ENCODE measurements around the gene SIN3B. TPM values are rescaled to one million over a fixed set of nuclear protein-coding genes. Genes with fewer than 3 reads are reported as not detected.

Gene SIN3B
- polyA plus RNA-seq, 3 donors = 7.2 to 154 (median 10.2) TPM

DNA sequence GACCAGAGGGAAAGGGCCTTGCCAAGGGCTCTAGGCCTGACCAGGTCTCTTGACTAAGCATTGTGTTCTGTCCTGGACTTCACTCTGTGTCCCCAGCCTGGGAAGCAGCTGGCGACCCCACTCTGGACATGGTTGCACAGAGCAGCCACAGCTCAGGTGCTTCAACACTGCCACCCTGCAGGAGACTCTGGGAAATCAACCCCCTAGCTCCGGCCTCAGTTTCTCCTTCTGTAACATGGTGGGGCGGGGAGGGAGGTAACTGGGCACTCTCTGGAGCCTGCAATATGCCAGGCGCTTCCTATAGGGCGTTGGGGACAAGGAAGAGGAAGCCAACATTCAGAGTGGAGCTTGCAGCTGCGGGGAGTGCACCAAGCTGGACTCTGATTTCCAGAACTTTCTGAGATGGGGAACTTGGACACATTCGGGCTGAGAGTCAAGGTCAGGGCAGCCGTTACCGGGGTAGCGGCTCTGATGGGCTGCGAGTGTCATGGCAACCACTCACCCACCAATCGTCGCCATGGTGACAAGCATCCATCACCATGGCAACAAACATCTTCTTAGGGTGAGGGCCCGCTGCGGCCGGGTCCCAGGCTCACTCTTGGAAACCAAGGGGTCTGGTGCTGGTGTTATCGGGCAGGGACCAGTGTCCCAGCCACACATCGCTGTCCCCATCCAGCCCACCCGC is 72.4 kb downstream of the SIN3B start:
- Histone ChIP-seq H3K36me3 (replicated peaks in 1 of 2; ENCODE audit: control insufficient read depth in 1 of 2, insufficient read depth in 2 of 2, low read length in 2 of 2) (no peaks in the 10 kb centered on the region), H3K27me3 (ENCODE audit: control insufficient read depth in 2 of 2, insufficient read depth in 2 of 2, low read length in 2 of 2) (no peaks in the 10 kb centered on the region), H3K9me3 (replicated peaks in 1 of 2; ENCODE audit: control insufficient read depth in 1 of 2, insufficient read depth in 1 of 2, low read length in 2 of 2) (no peaks in the 10 kb centered on the region), H2AFZ (ENCODE audit: insufficient read depth, low read depth, low read length, poor library complexity, severe bottlenecking) (no peak overlapping the region), H3K27ac (ENCODE audit: low read depth in 1 of 2, low read length in 2 of 2) (no peak overlapping the region), H4K20me1 (ENCODE audit: insufficient read depth, low read length) (no peaks in the 10 kb centered on the region), H3K4me1 (ENCODE audit: control insufficient read depth in 1 of 2, insufficient read depth in 2 of 2, low read length in 2 of 2) (peaks cover 37 to 38% of the 10 kb centered on the region in 2 donors), H3K4me2 (replicated peaks; ENCODE audit: extremely low read depth, low read length, poor library complexity, severe bottlenecking) (no peak overlapping the region), H3K9ac (ENCODE audit: insufficient read depth, low read length, poor library complexity, severe bottlenecking) (no peak overlapping the region), H3K79me2 (ENCODE audit: insufficient read depth, low read length) (no peaks in the 10 kb centered on the region), H3K4me3 (replicated peaks in 1 of 3; ENCODE audit: low read depth in 2 of 3, low read length in 3 of 3) (no peak overlapping the region)
- peaks cover 0 to 5% (median 2%) of the 10 kb centered on the region in 7 donors for H3K9me3 Mint-ChIP-seq
- peaks cover 24% of the 10 kb centered on the region for H3K4me1 Mint-ChIP-seq
- peak overlapping the region in 1 of 7 donors; percentile 41 for H3K27ac Mint-ChIP-seq
- peaks cover 7 to 22% (median 20%) of the 10 kb centered on the region in 3 donors for H3K27me3 Mint-ChIP-seq (ENCODE audit: low read depth in 3 of 3)
- intact Hi-C loops (cut with micrococcal nuclease) = no loop called here
- DNase-seq = no peak
- H3K4me3 Mint-ChIP-seq = no peak overlapping the region
- TF ChIP-seq, protein P1, sequence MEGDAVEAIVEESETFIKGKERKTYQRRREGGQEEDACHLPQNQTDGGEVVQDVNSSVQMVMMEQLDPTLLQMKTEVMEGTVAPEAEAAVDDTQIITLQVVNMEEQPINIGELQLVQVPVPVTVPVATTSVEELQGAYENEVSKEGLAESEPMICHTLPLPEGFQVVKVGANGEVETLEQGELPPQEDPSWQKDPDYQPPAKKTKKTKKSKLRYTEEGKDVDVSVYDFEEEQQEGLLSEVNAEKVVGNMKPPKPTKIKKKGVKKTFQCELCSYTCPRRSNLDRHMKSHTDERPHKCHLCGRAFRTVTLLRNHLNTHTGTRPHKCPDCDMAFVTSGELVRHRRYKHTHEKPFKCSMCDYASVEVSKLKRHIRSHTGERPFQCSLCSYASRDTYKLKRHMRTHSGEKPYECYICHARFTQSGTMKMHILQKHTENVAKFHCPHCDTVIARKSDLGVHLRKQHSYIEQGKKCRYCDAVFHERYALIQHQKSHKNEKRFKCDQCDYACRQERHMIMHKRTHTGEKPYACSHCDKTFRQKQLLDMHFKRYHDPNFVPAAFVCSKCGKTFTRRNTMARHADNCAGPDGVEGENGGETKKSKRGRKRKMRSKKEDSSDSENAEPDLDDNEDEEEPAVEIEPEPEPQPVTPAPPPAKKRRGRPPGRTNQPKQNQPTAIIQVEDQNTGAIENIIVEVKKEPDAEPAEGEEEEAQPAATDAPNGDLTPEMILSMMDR (IDR thresholded peaks at IDR 0.05) = no peak
- WGBS (ENCODE audit: insufficient coverage) = 82% methylated on average over 10 of the region's 19 CpGs
- H3K36me3 Mint-ChIP-seq = peaks cover 5 to 8% of the 10 kb centered on the region in 2 donors

DNA sequence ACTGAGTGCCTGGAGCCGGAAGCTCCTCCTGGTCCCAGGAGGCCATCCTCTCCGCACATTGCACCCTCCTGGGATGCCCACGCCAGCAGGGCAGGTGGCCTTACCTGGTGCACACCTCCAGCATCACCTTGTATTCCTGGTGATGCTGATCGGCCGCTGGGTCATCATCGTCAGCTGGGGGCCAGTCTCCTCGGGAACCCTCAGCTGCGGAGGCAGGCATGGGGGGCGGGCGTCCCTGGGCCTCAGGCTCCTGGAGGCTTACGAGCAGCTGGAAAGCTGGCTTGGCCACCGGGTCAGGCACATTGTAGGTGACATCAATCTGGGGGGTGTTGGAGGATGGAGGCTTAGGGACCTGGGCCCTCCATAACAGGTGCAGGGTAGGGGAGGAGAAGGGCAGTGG is 73.3 kb downstream of the SIN3B start:
- H3K36me3 ChIP-seq (replicated peaks in 1 of 2; ENCODE audit: control insufficient read depth in 1 of 2, insufficient read depth in 2 of 2, low read length in 2 of 2) = no peaks in the 10 kb centered on the region
- intact Hi-C loops (cut with micrococcal nuclease) = no loop called here
- H3K4me2 ChIP-seq (replicated peaks; ENCODE audit: extremely low read depth, low read length, poor library complexity, severe bottlenecking) = no peak overlapping the region
- no peak for DNase-seq
- Mint-ChIP-seq H3K27me3 (ENCODE audit: low read depth in 3 of 3) (peaks cover 7 to 21% (median 20%) of the 10 kb centered on the region in 3 donors), H3K36me3 (peaks cover 5 to 8% of the 10 kb centered on the region in 2 donors), H3K9me3 (peaks cover 0 to 5% (median 2%) of the 10 kb centered on the region in 7 donors), H3K27ac (peak overlapping the region in 2 of 7 donors; percentile 36 to 60), H3K4me1 (peaks cover 24% of the 10 kb centered on the region), H3K4me3 (no peak overlapping the region)
- H3K27me3 ChIP-seq (ENCODE audit: control insufficient read depth in 2 of 2, insufficient read depth in 2 of 2, low read length in 2 of 2) = no peaks in the 10 kb centered on the region
- H3K27ac ChIP-seq (ENCODE audit: low read depth in 1 of 2, low read length in 2 of 2) = no peak overlapping the region
- H3K4me3 ChIP-seq (replicated peaks in 1 of 3; ENCODE audit: low read depth in 2 of 3, low read length in 3 of 3) = no peak overlapping the region
- H4K20me1 ChIP-seq (ENCODE audit: insufficient read depth, low read length) = no peaks in the 10 kb centered on the region
- no peaks in the 10 kb centered on the region for H3K79me2 ChIP-seq (ENCODE audit: insufficient read depth, low read length)
- H3K4me1 ChIP-seq (ENCODE audit: control insufficient read depth in 1 of 2, insufficient read depth in 2 of 2, low read length in 2 of 2) = peaks cover 35 to 36% of the 10 kb centered on the region in 2 donors
- TF ChIP-seq, protein P1 (IDR thresholded peaks at IDR 0.05) = no peak
- H2AFZ ChIP-seq (ENCODE audit: insufficient read depth, low read depth, low read length, poor library complexity, severe bottlenecking) = no peak overlapping the region
- H3K9ac ChIP-seq (ENCODE audit: insufficient read depth, low read length, poor library complexity, severe bottlenecking) = no peak overlapping the region
- 96% methylated on average over 11 of the region's 12 CpGs for WGBS (ENCODE audit: insufficient coverage)
- no peaks in the 10 kb centered on the region for H3K9me3 ChIP-seq (replicated peaks in 1 of 2; ENCODE audit: control insufficient read depth in 1 of 2, insufficient read depth in 1 of 2, low read length in 2 of 2)

Measured in CD14-positive monocyte (primary cell).